ENCODE results near the gene CTIF.

GRCh38 chr18:48641981-48642380, 103.2 kb downstream of the CTIF start:
- no peak for TF ChIP-seq EZH2 (IDR thresholded peaks at IDR 0.05; ENCODE audit: low read length, missing control alignments)
- TF ChIP-seq CTCF (conservative IDR thresholded peaks at IDR 0.05 in 1 of 2, IDR thresholded peaks at IDR 0.05 in 1 of 2; ENCODE audit: low read depth in 1 of 2, low read length in 2 of 2): no peak
